HFFc6 (cell line): Measurements from ENCODE around the gene XRCC3. TPM values are rescaled to one million over a fixed set of nuclear protein-coding genes. Genes with fewer than 3 reads are reported as not detected.

ENCODE experiments used
- DNase-seq: peaks from one replicate; pipeline ENCODE4 v3.0.0-alpha.2; 2018
- H3K27ac Mint-ChIP-seq: 2 replicates; pipeline ENCODE4 v1.8.0; 2020; ENCODE audit warnings: mild to moderate bottlenecking, mixed read lengths
- H3K27me3 Mint-ChIP-seq: 2 replicates; pipeline ENCODE4 v1.8.0; 2021; ENCODE audit warnings: mild to moderate bottlenecking, moderate library complexity, mixed read lengths; ENCODE audit not compliant: insufficient read depth
- H3K36me3 Mint-ChIP-seq: 2 replicates; pipeline ENCODE4 v1.8.0; 2021; ENCODE audit warnings: low read depth, mixed read lengths
- H3K4me1 Mint-ChIP-seq: 2 replicates; pipeline ENCODE4 v1.8.0; 2020; ENCODE audit warnings: low read depth, mixed read lengths
- H3K4me3 Mint-ChIP-seq: 2 replicates; pipeline ENCODE4 v1.8.0; 2020; ENCODE audit warnings: mild to moderate bottlenecking, moderate library complexity, mixed read lengths
- H3K9me3 Mint-ChIP-seq: 2 replicates; pipeline ENCODE4 v1.8.0; 2020; ENCODE audit warnings: mild to moderate bottlenecking, mixed read lengths
- CTCF ChIP-seq: fragments of 200-600 bp; sonication (generic); IDR thresholded peaks from 2 replicates; pipeline ENCODE4 v1.5.0; 2021; ENCODE audit warnings: antibody characterized with exemption, mild to moderate bottlenecking
- total RNA-seq, 6 experiments: library from RNA; stranded (reverse); fragmentation: NEBNext Ultra II Directional; extraction: Animal tissue kit (Norgen Biotek cat#: 25700); gene quantifications; 2 replicates in 1 of 6; 3 replicates in 5 of 6; pipeline ENCODE4 v1.2.3, GENCODE V29; 2021

XRCC3 gene
- total RNA-seq, 6 experiments from 2014 or later = 7.3 to 15.7 (median 13.4) TPM

- Mint-ChIP-seq H3K27me3 (no peaks in the 10 kb centered on the region; the same call in 1 of the 2 replicates), H3K4me1 (peaks cover 8% of the 10 kb centered on the region), H3K27ac (no peak overlapping the region), H3K36me3 (peaks cover 7% of the 10 kb centered on the region; the same call in 1 of the 2 replicates), H3K9me3 (no peaks in the 10 kb centered on the region), H3K4me3 (no peak overlapping the region)
- DNase-seq = no peak
- TF ChIP-seq CTCF = no peak
Measured at GRCh38 chr14:103724116-103724515, 8.9 kb upstream of the XRCC3 start.

- Mint-ChIP-seq H3K4me1 (peaks cover 8% of the 10 kb centered on the region), H3K27me3 (no peaks in the 10 kb centered on the region; the same call in 1 of the 2 replicates), H3K4me3 (no peak overlapping the region), H3K36me3 (peaks cover 4% of the 10 kb centered on the region; the same call in 1 of the 2 replicates), H3K27ac (no peak overlapping the region), H3K9me3 (no peaks in the 10 kb centered on the region)
- DNase-seq = no peak
- TF ChIP-seq CTCF = no peak
Measured at GRCh38 chr14:103723748-103724081, 8.5 kb upstream of the XRCC3 start.

GRCh38 chr14:103721334-103722120 is 6.3 kb upstream of the XRCC3 start:
- peak overlapping the region; percentile 5; the same call in 1 of the 2 replicates for H3K27ac Mint-ChIP-seq
- peak; percentile 31; the same call in 1 of the 2 replicates for TF ChIP-seq CTCF
- peaks cover 13% of the 10 kb centered on the region for H3K36me3 Mint-ChIP-seq
- no peaks in the 10 kb centered on the region for H3K9me3 Mint-ChIP-seq
- DNase-seq = no peak
- H3K27me3 Mint-ChIP-seq = no peaks in the 10 kb centered on the region; the same call in 1 of the 2 replicates
- peaks cover 23% of the 10 kb centered on the region for H3K4me1 Mint-ChIP-seq
- H3K4me3 Mint-ChIP-seq = no peak overlapping the region

GRCh38 chr14:103719751-103720150 is 4.5 kb upstream of the XRCC3 start:
- Mint-ChIP-seq H3K4me1 (peaks cover 24% of the 10 kb centered on the region), H3K27ac (no peak overlapping the region), H3K36me3 (peaks cover 13% of the 10 kb centered on the region), H3K4me3 (no peak overlapping the region), H3K9me3 (peaks cover 4% of the 10 kb centered on the region; the same call in 1 of the 2 replicates), H3K27me3 (peaks cover 3% of the 10 kb centered on the region)
- DNase-seq = no peak
- no peak for TF ChIP-seq CTCF

- no peak for DNase-seq
- no peak for TF ChIP-seq CTCF
- H3K4me1 Mint-ChIP-seq = peaks cover 31% of the 10 kb centered on the region
- no peak overlapping the region for H3K27ac Mint-ChIP-seq
- H3K4me3 Mint-ChIP-seq = no peak overlapping the region
- H3K36me3 Mint-ChIP-seq = peaks cover 13% of the 10 kb centered on the region
- H3K9me3 Mint-ChIP-seq = peaks cover 4% of the 10 kb centered on the region; the same call in 1 of the 2 replicates
- H3K27me3 Mint-ChIP-seq = peaks cover 11% of the 10 kb centered on the region
Measured at GRCh38 chr14:103718572-103718971, 3.3 kb upstream of the XRCC3 start.
